ENCODE results near the gene CPXM1. TPM values are rescaled to one million over a fixed set of nuclear protein-coding genes. Genes with fewer than 3 reads are reported as not detected.

CPXM1 gene
- total RNA-seq, 4 donors from 2014 or later: 1.9 to 7.1 (median 2.3) TPM; not detected in 1

GRCh38 chr20:2761885-2762284, 38.5 kb downstream of the CPXM1 start:
- 60 to 90% methylated on average over 1 to 2 of the region's 4 CpGs for WGBS, 2 donors (ENCODE audit: low coverage in 1 of 2)
- TF ChIP-seq POLR2A (IDR thresholded peaks at IDR 0.05): no peak
- TF ChIP-seq EP300 (IDR thresholded peaks at IDR 0.05): no peak
- TF ChIP-seq POLR2AphosphoS5 (IDR thresholded peaks at IDR 0.05): no peak
- TF ChIP-seq CTCF (IDR thresholded peaks at IDR 0.05): no peak
- ATAC-seq: no peak
- Histone ChIP-seq H3K27ac (no peak overlapping the region), H3K27me3 (peaks cover 95% of the 10 kb centered on the region), H3K9me3 (no peaks in the 10 kb centered on the region), H3K4me3 (no peak overlapping the region), H3K4me1 (no peaks in the 10 kb centered on the region), H3K36me3 (no peaks in the 10 kb centered on the region)

- Histone ChIP-seq H3K27ac (no peak overlapping the region), H3K4me1 (no peaks in the 10 kb centered on the region), H3K36me3 (peaks cover 0 to 3% of the 10 kb centered on the region in 2 donors), H3K4me3 (no peak overlapping the region), H3K9me3 (no peaks in the 10 kb centered on the region), H3K27me3 (peaks cover 97% of the 10 kb centered on the region)
- no CpG with 5 or more reads among the region's 2 CpGs for WGBS, 2 donors (ENCODE audit: low coverage in 1 of 2)
- TF ChIP-seq EP300 (IDR thresholded peaks at IDR 0.05) (no peak), CTCF (IDR thresholded peaks at IDR 0.05) (no peak), POLR2AphosphoS5 (IDR thresholded peaks at IDR 0.05) (no peak), POLR2A (IDR thresholded peaks at IDR 0.05) (no peak)
- no peak for ATAC-seq
Measured at GRCh38 chr20:2760952-2761305, 39.5 kb downstream of the CPXM1 start.

DNA sequence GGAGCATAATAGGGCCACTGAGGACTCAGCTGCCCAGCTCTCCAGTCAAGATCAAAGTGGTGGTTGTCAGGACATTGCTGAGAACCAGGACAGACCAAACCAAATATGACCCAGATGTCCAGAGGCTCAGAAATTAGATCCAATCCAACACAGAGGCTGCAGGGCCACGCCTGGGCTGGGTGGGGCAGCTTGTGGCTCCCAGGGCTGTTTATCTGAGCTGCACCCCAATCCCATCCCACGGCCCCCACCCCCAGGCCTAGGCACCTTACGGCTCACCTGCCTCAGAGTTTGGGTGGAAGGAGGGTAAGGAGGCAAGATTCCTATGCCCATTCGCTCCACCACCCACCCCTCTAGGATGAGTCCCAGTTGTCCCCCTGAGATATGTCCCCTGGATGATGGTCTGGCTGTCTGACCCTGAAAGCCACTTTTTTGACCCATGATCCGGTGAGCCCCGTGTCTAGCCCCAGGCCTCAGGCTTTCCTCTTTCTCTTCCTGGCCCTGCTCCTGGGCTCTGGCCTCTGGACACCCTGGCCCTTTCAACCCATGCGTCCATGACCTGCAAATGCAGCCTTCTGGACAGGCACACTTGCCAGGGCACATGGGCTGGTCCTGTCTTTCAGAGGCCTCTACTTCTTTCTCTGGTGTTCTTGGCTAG, 40.0 kb downstream of the CPXM1 start:
- WGBS, 2 donors (ENCODE audit: low coverage in 1 of 2): 100% methylated on average over 1 to 2 of the region's 7 CpGs
- H3K4me3 ChIP-seq: no peak overlapping the region
- TF ChIP-seq EP300 (IDR thresholded peaks at IDR 0.05) (no peak), POLR2A (IDR thresholded peaks at IDR 0.05) (no peak), POLR2AphosphoS5 (IDR thresholded peaks at IDR 0.05) (no peak), CTCF (IDR thresholded peaks at IDR 0.05) (no peak)
- peaks cover 97% of the 10 kb centered on the region for H3K27me3 ChIP-seq
- H3K9me3 ChIP-seq: no peaks in the 10 kb centered on the region
- no peak for ATAC-seq
- no peak overlapping the region for H3K27ac ChIP-seq
- peaks cover 0 to 7% of the 10 kb centered on the region in 2 donors for H3K36me3 ChIP-seq
- no peaks in the 10 kb centered on the region for H3K4me1 ChIP-seq

- ATAC-seq: no peak
- Histone ChIP-seq H3K36me3 (peaks cover 0 to 7% of the 10 kb centered on the region in 2 donors), H3K27ac (no peak overlapping the region), H3K4me3 (no peak overlapping the region), H3K9me3 (no peaks in the 10 kb centered on the region), H3K27me3 (peaks cover 97% of the 10 kb centered on the region), H3K4me1 (no peaks in the 10 kb centered on the region)
- WGBS, 2 donors (ENCODE audit: low coverage in 1 of 2): 73% methylated on average over 4 of the region's 19 CpGs; no CpG with 5 or more reads in 1 of the 2 donors
- TF ChIP-seq CTCF (IDR thresholded peaks at IDR 0.05): no peak
- TF ChIP-seq EP300 (IDR thresholded peaks at IDR 0.05): no peak
Measured at GRCh38 chr20:2759603-2760296, 40.7 kb downstream of the CPXM1 start.

GRCh38 chr20:2759143-2759542, 41.3 kb downstream of the CPXM1 start:
- no peak overlapping the region for H3K4me3 ChIP-seq
- TF ChIP-seq CTCF (IDR thresholded peaks at IDR 0.05) (no peak), POLR2A (IDR thresholded peaks at IDR 0.05) (no peak), EP300 (IDR thresholded peaks at IDR 0.05) (no peak), POLR2AphosphoS5 (IDR thresholded peaks at IDR 0.05) (no peak)
- no peak for ATAC-seq
- H3K4me1 ChIP-seq: no peaks in the 10 kb centered on the region
- H3K27ac ChIP-seq: no peak overlapping the region
- H3K36me3 ChIP-seq: peaks cover 0 to 7% of the 10 kb centered on the region in 2 donors
- no CpG with 5 or more reads among the region's 10 CpGs for WGBS, 2 donors (ENCODE audit: low coverage in 1 of 2)
- peaks cover 97% of the 10 kb centered on the region for H3K27me3 ChIP-seq
- H3K9me3 ChIP-seq: no peaks in the 10 kb centered on the region
